Thyroid gland (tissue), 4 donors: ENCODE results near the gene POLD1.

Source experiments
- CTCF ChIP-seq, 6 experiments: fragments of 200-600 bp in 3 of 6; fragments of 450-650 bp in 3 of 6; sonication (generic) in 3 of 6; IDR thresholded peaks; one replicate each; pipeline ENCODE4 v1.5.1; 2016 to 2019; ENCODE audit warnings: antibody characterized with exemption in 6 of 6, mild to moderate bottlenecking in 2 of 6, inconsistent platforms in 1 of 6, moderate library complexity in 1 of 6
- POLR2A ChIP-seq, 2 donors: fragments of 450-650 bp; IDR thresholded peaks; one replicate each; pipeline ENCODE4 v1.6.1; 2017; ENCODE audit warnings: antibody characterized with exemption in 2 of 2, mild to moderate bottlenecking in 2 of 2, moderate library complexity in 1 of 2

DNA sequence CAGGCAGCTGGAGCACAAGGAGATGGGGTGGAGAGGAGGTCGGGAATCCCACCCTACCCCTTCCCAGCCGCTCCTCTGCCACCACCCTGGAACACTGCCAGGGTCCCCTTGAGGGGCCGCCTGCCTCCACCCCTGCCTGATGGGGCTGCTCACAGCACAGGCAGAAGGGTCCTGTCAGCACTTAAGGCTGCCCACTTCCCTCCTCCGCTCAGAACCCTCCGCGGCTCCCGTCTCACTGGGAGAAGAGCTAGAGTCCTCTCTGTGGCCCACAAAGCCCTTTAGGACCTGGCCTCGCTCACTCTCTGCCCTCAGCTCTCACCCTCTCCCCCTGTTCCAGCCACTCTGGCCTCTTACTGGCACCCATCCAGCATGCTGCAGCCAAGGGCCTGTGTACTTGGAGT is 3.4 kb upstream of the POLD1 start:
- TF ChIP-seq CTCF (IDR thresholded peaks at IDR 0.05) (no peak), POLR2A (IDR thresholded peaks at IDR 0.05) (no peak)
